ENCODE data around the gene KRT84.

The KRT84 gene

GRCh38 chr12:52385226-52385702 lies at the start of gene KRT84:
Gene KRT84 (minus strand): TSS chr12:52385652. CDS start chr12:52385585, 67 bp downstream.
- DNase-seq: no peak
- TF ChIP-seq GATA1 (IDR thresholded peaks at IDR 0.05; ENCODE audit: low read depth, low read length): no peak
- TF ChIP-seq POLR2A (IDR thresholded peaks at IDR 0.05; ENCODE audit: low read length): no peak

- no peak for DNase-seq
- no peak for TF ChIP-seq POLR2A (IDR thresholded peaks at IDR 0.05; ENCODE audit: low read length)
- TF ChIP-seq GATA1 (IDR thresholded peaks at IDR 0.05; ENCODE audit: low read depth, low read length): no peak
Measured at GRCh38 chr12:52434760-52435530, 49.5 kb upstream of the KRT84 start.

- DNase-seq: no peak
- no peak for TF ChIP-seq POLR2A (IDR thresholded peaks at IDR 0.05; ENCODE audit: low read length)
- no peak for TF ChIP-seq GATA1 (IDR thresholded peaks at IDR 0.05; ENCODE audit: low read depth, low read length)
Measured at GRCh38 chr12:52434081-52434733, 48.8 kb upstream of the KRT84 start, which contains the start of gene KRT75. Gene KRT75 (minus strand): TSS chr12:52434371. CDS start chr12:52434304, 67 bp downstream.

GRCh38 chr12:52433501-52434080 lies 48.1 kb upstream of the KRT84 start:
- TF ChIP-seq GATA1 (IDR thresholded peaks at IDR 0.05; ENCODE audit: low read depth, low read length): no peak
- no peak for TF ChIP-seq POLR2A (IDR thresholded peaks at IDR 0.05; ENCODE audit: low read length)
- DNase-seq: no peak

GRCh38 chr12:52432559-52433207 lies 47.2 kb upstream of the KRT84 start:
- DNase-seq: no peak

GRCh38 chr12:52428121-52428520 lies 42.7 kb upstream of the KRT84 start:
- TF ChIP-seq POLR2A (IDR thresholded peaks at IDR 0.05; ENCODE audit: low read length) (no peak), GATA1 (IDR thresholded peaks at IDR 0.05; ENCODE audit: low read depth, low read length) (no peak)
- DNase-seq: no peak

More at GRCh38 chr12:52432559-52433207, 47.2 kb upstream of the KRT84 start:
- no peak for TF ChIP-seq POLR2A (IDR thresholded peaks at IDR 0.05; ENCODE audit: low read length)
- no peak for TF ChIP-seq GATA1 (IDR thresholded peaks at IDR 0.05; ENCODE audit: low read depth, low read length)

GRCh38 chr12:52427083-52427482 lies 41.6 kb upstream of the KRT84 start:
- TF ChIP-seq POLR2A (IDR thresholded peaks at IDR 0.05; ENCODE audit: low read length) (no peak), GATA1 (IDR thresholded peaks at IDR 0.05; ENCODE audit: low read depth, low read length) (no peak)
- no peak for DNase-seq

- DNase-seq: no peak
- TF ChIP-seq POLR2A (IDR thresholded peaks at IDR 0.05; ENCODE audit: low read length) (no peak), GATA1 (IDR thresholded peaks at IDR 0.05; ENCODE audit: low read depth, low read length) (no peak)
Measured at GRCh38 chr12:52426034-52426433, 40.6 kb upstream of the KRT84 start.

GRCh38 chr12:52425466-52425865 lies 40.0 kb upstream of the KRT84 start:
- no peak for DNase-seq
- no peak for TF ChIP-seq GATA1 (IDR thresholded peaks at IDR 0.05; ENCODE audit: low read depth, low read length)
- no peak for TF ChIP-seq POLR2A (IDR thresholded peaks at IDR 0.05; ENCODE audit: low read length)

- DNase-seq: no peak
- TF ChIP-seq GATA1 (IDR thresholded peaks at IDR 0.05; ENCODE audit: low read depth, low read length): no peak
Measured at GRCh38 chr12:52423661-52424500, 38.4 kb upstream of the KRT84 start.

GRCh38 chr12:52423035-52423434 lies 37.6 kb upstream of the KRT84 start:
- DNase-seq: no peak
- TF ChIP-seq POLR2A (IDR thresholded peaks at IDR 0.05; ENCODE audit: low read length): no peak
- no peak for TF ChIP-seq GATA1 (IDR thresholded peaks at IDR 0.05; ENCODE audit: low read depth, low read length)

- TF ChIP-seq POLR2A (IDR thresholded peaks at IDR 0.05; ENCODE audit: low read length): no peak
- TF ChIP-seq GATA1 (IDR thresholded peaks at IDR 0.05; ENCODE audit: low read depth, low read length): no peak
- DNase-seq: no peak
Measured at GRCh38 chr12:52419656-52420055, 34.2 kb upstream of the KRT84 start.

GRCh38 chr12:52418576-52419110 lies 33.2 kb upstream of the KRT84 start:
- no peak for DNase-seq
- TF ChIP-seq GATA1 (IDR thresholded peaks at IDR 0.05; ENCODE audit: low read depth, low read length) (no peak), POLR2A (IDR thresholded peaks at IDR 0.05; ENCODE audit: low read length) (no peak)
